ENCODE measurements around the gene BCHE. TPM values are rescaled to one million over a fixed set of nuclear protein-coding genes. Genes with fewer than 3 reads are reported as not detected.

BCHE gene
- total and polyA plus RNA-seq, 4 donors = 1.7 to 47.8 (median 4.3) TPM

- WGBS, 2 donors = 33 to 41% methylated on average over 2 of the region's 2 CpGs
- H3K4me3 ChIP-seq = no peak overlapping the region
- H3K27me3 ChIP-seq (ENCODE audit: control insufficient read depth in 3 of 3, insufficient read depth in 3 of 3, low read length in 2 of 3) = no peaks in the 10 kb centered on the region
- DNase-seq (no peak), ATAC-seq (ENCODE audit: insufficient read depth, low FRiP score) (no peak)
- no peak for TF ChIP-seq CTCF (IDR thresholded peaks at IDR 0.05; ENCODE audit: control extremely low read depth, extremely low read depth)
- H3K4me1 ChIP-seq (ENCODE audit: control insufficient read depth in 5 of 5, insufficient read depth in 5 of 5, low read length in 5 of 5) = no peaks in the 10 kb centered on the region
- no peak overlapping the region for H3K27ac ChIP-seq (ENCODE audit: low read depth in 1 of 2, low read length in 1 of 2)
- H3K36me3 ChIP-seq (ENCODE audit: control insufficient read depth in 4 of 4, insufficient read depth in 4 of 4, low read length in 4 of 4) = no peaks in the 10 kb centered on the region
- H3K9me3 ChIP-seq (ENCODE audit: control insufficient read depth in 4 of 4, insufficient read depth in 3 of 4, low read length in 3 of 4) = no peaks in the 10 kb centered on the region
- H3K9ac ChIP-seq (ENCODE audit: insufficient read depth in 1 of 2, low read length in 2 of 2) = no peak overlapping the region
Observed at GRCh38 chr3:165820671-165821123, 16.5 kb downstream of the BCHE start.

GRCh38 chr3:165817160-165817709, 20.0 kb downstream of the BCHE start:
- peak; percentile 53 for ATAC-seq (ENCODE audit: insufficient read depth, low FRiP score)

GRCh38 chr3:165816209-165816608, 21.0 kb downstream of the BCHE start:
- no peaks in the 10 kb centered on the region for H3K4me1 ChIP-seq (ENCODE audit: control insufficient read depth in 5 of 5, insufficient read depth in 5 of 5, low read length in 5 of 5)
- no peaks in the 10 kb centered on the region for H3K9me3 ChIP-seq (ENCODE audit: control insufficient read depth in 4 of 4, insufficient read depth in 3 of 4, low read length in 3 of 4)
- TF ChIP-seq CTCF (IDR thresholded peaks at IDR 0.05; ENCODE audit: control extremely low read depth, extremely low read depth) = no peak
- no peak overlapping the region for H3K9ac ChIP-seq (ENCODE audit: insufficient read depth in 1 of 2, low read length in 2 of 2)
- no peak overlapping the region for H3K27ac ChIP-seq (ENCODE audit: low read depth in 1 of 2, low read length in 1 of 2)
- ATAC-seq (ENCODE audit: insufficient read depth, low FRiP score) = no peak
- H3K27me3 ChIP-seq (ENCODE audit: control insufficient read depth in 3 of 3, insufficient read depth in 3 of 3, low read length in 2 of 3) = no peaks in the 10 kb centered on the region
- no peak overlapping the region for H3K4me3 ChIP-seq
- 88% methylated on average over 1 of the region's 1 CpG for WGBS, 2 donors
- DNase-seq = no peak
- H3K36me3 ChIP-seq (ENCODE audit: control insufficient read depth in 4 of 4, insufficient read depth in 4 of 4, low read length in 4 of 4) = no peaks in the 10 kb centered on the region

More at GRCh38 chr3:165817160-165817709, 20.0 kb downstream of the BCHE start:
- no peak for TF ChIP-seq CTCF (IDR thresholded peaks at IDR 0.05; ENCODE audit: control extremely low read depth, extremely low read depth)
- no peak for DNase-seq
- Histone ChIP-seq H3K9ac (ENCODE audit: insufficient read depth in 1 of 2, low read length in 2 of 2) (no peak overlapping the region), H3K36me3 (ENCODE audit: control insufficient read depth in 4 of 4, insufficient read depth in 4 of 4, low read length in 4 of 4) (no peaks in the 10 kb centered on the region), H3K4me3 (no peak overlapping the region), H3K9me3 (ENCODE audit: control insufficient read depth in 4 of 4, insufficient read depth in 3 of 4, low read length in 3 of 4) (no peaks in the 10 kb centered on the region), H3K27ac (ENCODE audit: low read depth in 1 of 2, low read length in 1 of 2) (no peak overlapping the region), H3K27me3 (ENCODE audit: control insufficient read depth in 3 of 3, insufficient read depth in 3 of 3, low read length in 2 of 3) (no peaks in the 10 kb centered on the region), H3K4me1 (ENCODE audit: control insufficient read depth in 5 of 5, insufficient read depth in 5 of 5, low read length in 5 of 5) (no peaks in the 10 kb centered on the region)
- WGBS, 2 donors = 91% methylated on average over 3 of the region's 3 CpGs

GRCh38 chr3:165815682-165816081, 21.5 kb downstream of the BCHE start:
- TF ChIP-seq CTCF (IDR thresholded peaks at IDR 0.05; ENCODE audit: control extremely low read depth, extremely low read depth) = no peak
- no peak overlapping the region for H3K9ac ChIP-seq (ENCODE audit: insufficient read depth in 1 of 2, low read length in 2 of 2)
- no peaks in the 10 kb centered on the region for H3K4me1 ChIP-seq (ENCODE audit: control insufficient read depth in 5 of 5, insufficient read depth in 5 of 5, low read length in 5 of 5)
- no peak for ATAC-seq (ENCODE audit: insufficient read depth, low FRiP score)
- DNase-seq = no peak
- H3K27me3 ChIP-seq (ENCODE audit: control insufficient read depth in 3 of 3, insufficient read depth in 3 of 3, low read length in 2 of 3) = no peaks in the 10 kb centered on the region
- no peak overlapping the region for H3K4me3 ChIP-seq
- no peaks in the 10 kb centered on the region for H3K9me3 ChIP-seq (ENCODE audit: control insufficient read depth in 4 of 4, insufficient read depth in 3 of 4, low read length in 3 of 4)
- no peak overlapping the region for H3K27ac ChIP-seq (ENCODE audit: low read depth in 1 of 2, low read length in 1 of 2)
- WGBS, 2 donors = 70 to 77% methylated on average over 2 of the region's 2 CpGs
- H3K36me3 ChIP-seq (ENCODE audit: control insufficient read depth in 4 of 4, insufficient read depth in 4 of 4, low read length in 4 of 4) = no peaks in the 10 kb centered on the region
